GM18507 (cell line): Measurements from ENCODE around the gene CTSH.

ENCODE experiments used
- DNase-seq: peaks from one replicate; pipeline ENCODE4 v3.0.0; 2011; ENCODE audit warnings: low read depth; ENCODE audit not compliant: insufficient read length; ENCODE audit errors: extremely low spot score
- FAIRE-seq: peaks from 2 replicates; lab custom pipeline; 2011; peaks lifted over from hg19 to GRCh38; lab: Jason Lieb, UNC

The CTSH gene

DNA sequence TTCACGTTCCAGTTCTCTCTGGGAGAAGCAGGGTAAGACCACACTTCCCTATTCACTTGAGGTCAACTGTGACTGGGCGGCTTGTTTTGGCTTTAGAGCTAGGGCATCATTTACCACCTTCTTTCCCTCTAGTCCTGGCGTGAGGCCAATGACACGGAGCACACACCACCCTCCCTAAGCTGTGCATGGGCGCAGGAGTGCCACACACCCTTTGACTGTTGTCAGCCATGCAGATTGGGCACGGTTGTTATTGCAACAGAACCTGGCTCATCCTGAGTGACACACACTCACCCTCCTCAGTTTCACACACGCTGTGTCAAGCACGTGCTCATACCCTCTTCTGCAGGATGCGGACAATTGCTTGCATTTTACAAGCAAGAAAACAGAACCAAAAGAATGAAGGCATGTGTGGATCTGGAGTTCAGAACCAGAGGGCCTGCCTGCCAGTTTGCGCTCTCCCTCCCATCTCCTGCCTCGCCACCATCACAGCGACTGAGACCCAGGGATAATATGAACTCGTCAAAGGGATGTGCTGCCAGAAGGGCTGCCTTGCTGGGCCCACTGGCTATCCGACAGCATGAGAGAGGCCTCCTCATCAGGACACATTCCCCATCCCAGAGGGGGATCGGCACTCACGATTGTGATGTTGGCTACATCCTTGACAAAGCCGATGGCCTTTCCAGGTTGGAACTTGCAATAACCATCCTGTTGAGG, 17.6 kb downstream of the CTSH start:
- DNase-seq (no peak), FAIRE-seq (no peak)

DNA sequence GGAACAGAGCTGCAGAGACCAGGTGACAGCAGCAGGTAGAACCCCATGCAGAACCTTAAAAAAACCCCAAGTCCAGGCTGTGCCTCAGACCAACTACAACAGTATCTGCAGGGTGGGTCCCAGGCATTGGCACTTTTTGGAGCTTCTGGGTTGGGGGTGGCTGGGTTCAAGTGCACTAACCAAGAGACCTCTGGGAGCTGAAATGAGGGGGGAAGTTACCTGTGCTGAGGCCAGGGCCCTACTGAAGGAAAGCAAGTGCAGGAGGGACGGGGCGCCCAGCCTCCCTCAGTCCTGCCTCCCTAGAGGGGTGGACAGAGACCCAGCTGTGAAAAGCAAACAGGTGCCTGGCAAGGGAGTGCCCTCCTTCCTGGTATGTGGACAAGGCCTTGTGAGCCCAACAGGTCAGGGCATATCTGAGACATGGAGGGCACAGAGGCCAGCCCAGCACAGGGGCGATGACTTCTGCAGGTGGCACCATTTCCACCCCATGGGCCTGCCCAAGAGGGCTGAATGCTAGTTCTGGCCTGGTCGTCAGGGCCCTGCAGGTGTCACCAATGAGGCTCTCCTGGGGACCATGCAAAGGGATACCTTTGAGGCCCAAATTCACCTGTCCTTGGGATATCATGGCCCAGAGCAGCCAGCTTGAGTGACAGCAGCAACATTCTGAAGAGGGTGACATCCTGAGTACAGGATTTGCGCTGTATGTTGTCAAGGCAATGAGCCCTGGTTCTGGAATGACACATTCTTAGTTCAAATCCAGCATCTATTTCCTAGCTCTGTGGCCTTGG, 18.7 kb downstream of the CTSH start:
- FAIRE-seq (no peak), DNase-seq (no peak)

DNA sequence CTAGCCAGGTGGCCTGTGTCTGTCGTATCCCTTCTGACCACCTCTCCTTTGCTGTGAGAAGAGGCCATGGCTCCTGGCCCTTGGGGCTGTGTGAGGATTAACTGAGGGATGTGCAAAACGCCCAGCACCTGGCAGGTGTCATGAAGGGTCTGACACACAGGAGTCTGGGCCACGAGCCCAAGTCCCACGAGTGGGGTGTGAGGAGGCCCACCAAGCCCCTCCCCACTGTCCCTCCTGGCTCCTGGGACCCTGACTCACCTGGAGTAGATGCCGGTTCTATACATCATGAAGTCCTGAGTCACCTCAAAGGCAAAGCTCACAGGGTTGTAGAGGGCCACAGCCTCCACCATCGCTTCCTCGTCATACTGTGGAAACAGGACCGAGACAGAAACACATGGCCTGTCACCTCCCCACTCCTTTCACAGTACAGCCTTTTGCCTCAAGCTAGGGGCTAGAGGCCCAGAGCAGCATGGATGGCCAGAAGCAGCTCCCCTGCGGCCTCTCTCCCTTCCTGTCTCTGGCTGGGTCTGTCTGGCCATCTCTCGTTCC, 19.7 kb downstream of the CTSH start:
- no peak for FAIRE-seq
- no peak for DNase-seq

DNA sequence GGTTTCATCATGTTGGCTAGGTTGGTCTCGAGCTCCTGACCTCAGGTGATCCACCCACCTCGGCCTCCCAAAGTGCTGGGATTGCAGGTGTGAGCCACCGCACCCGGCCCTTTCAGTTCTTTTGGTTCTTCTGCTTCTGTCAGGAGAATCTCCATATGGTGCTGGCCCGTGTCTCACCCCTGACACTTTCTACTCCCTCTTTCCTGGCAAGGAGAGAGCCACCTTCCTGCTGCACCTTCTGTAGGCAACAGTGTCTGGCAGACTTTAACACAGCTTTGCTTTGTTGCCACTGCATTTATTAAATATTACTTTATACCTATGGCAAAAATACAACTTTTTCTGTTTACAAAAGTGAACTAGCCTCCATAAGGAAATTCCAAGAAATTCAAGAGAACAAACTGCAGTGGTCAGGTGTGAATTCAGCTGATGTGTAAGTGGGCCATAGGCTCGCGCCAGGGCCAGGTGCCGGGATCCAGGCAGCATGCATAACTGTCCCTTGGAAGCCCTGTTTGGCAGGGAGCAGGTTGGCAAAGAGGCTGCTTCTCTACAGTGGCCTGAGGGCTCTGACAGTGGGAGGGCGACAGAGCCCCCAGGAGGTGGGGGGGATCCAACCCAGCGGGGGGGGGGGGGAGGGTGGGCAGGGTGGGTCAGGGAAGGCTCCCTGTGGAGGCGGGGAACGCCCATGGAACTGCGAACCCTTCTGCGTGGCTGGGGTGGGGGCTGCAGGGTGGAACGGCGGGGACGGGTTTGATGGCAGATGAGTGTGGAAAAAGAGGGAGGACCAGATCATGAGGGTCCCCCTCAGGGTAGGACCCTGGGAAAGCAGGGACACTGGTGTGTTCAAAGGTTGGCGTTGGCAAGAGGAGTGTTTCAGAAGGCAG, 21.1 kb downstream of the CTSH start:
- FAIRE-seq, result no peak

DNA sequence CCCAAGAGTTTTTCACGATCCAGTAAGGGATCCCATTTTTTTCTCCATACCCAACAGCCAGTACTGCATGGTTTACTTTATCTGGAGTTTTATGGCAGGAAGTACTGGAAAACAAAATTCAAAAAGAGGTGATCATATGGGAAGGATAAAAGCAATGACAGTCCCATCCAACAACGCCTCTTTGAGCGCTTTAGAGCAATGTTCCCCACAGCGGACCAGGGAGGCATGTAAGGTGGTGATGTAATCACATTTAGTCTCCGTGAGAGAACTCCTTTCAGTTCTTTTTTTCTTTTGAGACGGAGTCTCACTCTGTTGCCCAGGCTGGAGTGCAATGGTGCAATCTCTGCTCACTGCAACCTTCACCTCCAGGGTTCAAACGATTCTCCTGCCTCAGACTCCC, 21.8 kb downstream of the CTSH start:
- no peak for FAIRE-seq
- no peak for DNase-seq

More for the DNA sequence above, 21.1 kb downstream of the CTSH start:
- DNase-seq, result no peak

DNA sequence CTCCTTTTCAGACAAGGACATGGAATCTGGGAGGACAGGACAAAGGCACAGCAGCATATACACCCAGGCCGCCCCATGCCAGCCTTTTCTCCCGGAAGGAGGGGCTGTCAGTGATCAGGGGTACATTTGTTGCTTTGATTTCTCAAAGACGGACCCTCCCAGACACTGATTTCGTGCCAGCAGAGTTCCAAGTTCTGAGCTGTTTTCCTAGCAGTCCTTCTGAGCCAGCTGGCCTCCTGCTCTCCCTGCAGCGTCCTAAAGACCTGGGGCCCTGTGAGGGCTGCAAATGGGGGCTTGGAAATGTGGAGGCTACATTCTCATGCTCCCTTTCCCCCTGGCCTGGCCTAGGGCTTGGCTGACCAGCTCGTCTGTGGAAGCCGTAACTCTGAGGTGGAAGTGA, 22.3 kb downstream of the CTSH start:
- no peak for FAIRE-seq
- no peak for DNase-seq

DNA sequence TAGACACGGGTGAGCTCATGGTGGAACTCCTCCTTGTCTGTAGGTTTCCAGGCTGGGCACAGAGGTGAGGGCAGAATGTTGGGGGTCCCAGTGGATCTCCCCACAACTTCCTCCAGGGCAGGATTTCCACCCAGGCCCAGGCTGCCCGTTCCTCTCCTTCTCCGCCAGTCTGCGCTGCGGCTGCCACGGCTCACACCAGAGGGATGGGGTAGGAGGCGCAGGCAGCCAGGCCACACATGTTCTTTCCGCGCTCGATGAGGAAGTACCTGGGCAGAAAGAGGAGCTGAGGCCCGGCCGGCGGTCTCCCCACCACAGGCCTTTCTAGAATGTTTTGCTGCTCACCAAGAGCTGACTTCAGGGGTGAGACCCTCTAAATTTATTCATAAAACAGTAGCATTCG, 22.9 kb downstream of the CTSH start:
- FAIRE-seq (no peak), DNase-seq (no peak)

DNA sequence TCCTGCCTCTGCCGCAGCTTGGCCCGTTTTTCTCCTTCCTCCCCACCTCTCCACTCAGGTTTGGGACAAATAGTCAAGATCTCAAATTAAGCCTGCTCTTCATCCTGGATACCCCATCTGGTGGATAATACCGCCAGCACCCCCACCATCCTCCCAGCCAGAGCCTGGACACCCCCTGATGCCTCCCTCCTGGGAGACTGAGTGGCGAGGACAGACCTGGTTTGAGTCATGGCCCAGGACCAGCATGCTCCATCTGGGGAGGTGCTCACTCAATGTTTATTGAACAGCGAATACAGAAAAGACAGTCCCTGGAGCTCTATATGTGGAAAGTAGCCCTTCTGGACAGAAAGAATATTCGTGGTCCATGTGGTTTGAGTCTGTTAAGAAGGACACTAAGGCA, 23.3 kb downstream of the CTSH start:
- FAIRE-seq (no peak), DNase-seq (no peak)

DNA sequence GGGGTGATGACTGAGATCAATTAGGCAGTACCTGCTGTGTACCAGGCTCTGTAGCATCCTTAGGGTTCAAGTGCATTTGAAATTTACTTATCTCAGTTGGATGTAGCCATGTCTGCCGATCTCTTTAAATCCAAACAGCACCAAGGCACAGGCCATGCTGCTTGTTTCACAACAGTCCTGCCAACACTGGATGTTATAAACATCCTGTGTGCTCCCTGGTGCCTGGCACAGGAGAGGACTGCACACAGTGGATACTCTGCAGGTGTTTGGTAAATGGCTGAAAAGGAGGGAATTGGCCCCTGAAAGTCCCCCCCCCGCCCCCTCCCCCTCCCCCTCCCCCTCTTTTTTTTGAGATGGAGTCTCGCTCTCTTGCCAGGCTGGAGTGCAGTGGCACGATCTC, 27.0 kb downstream of the CTSH start:
- FAIRE-seq (no peak), DNase-seq (no peak)

DNA sequence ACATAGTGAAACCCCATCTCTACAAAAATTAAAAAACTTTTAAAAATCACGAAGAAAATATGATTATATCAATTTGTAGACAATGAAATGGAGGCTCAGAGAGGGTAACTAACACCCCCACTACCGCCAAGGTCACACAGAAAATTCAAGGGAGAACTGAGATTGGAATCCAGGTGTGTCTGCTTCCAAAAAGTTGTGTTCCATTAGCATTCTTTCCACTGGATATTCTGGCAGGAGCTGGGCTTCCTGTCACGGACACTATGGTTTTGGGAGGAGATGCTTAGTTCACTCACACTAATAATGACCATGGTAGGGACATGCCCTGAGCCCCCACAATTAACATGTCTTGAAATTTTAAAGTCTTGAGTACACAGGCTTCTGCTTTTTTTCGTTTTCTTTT, 28.8 kb downstream of the CTSH start:
- FAIRE-seq, result no peak
- DNase-seq, result no peak

DNA sequence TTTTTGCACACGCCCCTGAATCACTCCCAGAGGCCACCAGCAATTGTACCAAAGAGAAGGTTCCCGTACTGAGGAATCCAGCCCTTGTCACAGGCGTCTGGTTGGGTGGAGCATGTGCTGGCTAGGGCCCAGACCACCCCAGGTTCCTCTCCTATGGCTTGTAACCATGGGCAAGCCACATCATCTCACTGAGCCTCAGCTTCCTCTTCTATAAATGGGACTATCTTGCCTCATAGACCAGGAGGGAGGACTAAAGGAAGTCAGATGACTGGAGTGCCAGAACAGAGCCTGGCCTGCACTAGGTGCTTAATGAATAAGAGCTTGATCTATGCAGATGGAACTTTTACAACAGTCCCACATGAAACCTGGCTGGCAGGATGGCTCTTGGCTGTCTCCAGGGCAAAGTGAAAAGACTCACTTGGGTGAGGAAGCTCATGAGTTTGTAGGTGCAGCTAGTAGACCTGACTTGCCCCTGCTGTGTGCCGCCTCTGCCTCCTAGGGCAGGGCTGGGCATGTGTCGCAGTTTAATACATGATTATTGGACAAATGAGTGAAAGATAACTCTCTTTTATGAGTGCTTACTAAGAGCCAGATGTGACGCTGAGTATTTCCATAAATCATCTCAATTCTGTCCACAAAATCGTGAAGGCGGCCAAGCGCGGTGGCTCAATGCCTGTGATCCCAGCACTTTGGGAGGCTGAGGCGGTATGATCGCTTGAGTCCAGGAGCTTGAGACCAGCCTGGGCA, 29.3 kb downstream of the CTSH start:
- DNase-seq (no peak), FAIRE-seq (no peak)

DNA sequence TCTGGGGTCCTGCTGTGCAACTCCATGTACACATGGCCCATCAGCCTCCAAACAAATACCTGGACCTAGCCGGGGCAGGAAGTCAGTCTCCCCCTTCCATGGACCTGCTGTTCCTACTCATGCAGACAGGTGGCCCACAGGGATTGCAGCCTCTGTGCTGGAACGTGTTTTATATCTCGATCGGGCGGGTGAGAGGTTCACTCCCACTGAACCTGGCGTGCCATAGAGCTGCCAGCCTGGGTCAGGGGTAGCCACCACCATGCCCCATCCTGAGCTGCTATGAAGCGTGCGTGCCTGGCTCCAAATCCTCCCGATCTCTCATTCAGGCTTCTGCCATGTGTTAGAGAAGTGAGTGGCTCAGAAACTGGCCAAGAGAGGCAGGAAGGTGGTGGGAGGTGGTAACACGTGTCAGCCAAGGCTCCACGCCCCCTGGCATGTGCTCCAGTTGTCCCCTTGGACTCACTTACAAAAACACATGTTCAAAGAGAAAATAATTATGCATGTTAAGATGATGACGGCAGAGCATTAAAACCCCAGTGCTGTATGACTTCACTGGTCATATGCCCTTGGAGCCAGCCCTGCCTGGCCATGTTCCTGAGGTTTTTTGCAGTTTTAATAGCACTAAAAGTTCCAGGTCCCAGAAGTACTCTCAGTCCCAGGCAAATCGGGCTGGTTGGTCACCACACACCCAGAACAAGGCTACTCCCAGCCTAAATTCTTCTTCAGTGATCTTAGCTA, 30.6 kb downstream of the CTSH start:
- no peak for FAIRE-seq
- no peak for DNase-seq

DNA sequence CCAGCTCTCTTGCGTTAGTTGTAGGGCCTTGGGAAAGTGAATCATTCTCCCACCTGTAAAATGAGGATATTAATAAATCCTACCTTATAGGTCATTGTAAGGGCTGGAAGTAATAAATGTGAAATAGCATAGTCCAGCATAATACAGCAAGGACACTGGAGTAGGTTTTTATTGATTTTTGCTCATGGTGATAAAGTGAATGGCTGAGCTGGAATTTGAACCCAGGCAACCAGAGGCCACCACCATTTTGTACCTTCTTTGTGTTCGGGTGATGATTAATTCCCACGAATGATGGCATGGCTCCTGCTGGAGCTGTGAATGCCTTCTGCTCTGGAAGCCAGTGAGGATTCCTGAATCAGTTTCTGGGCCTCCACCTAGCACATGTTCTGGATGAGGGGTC, 31.8 kb downstream of the CTSH start:
- FAIRE-seq, result no peak
- no peak for DNase-seq

DNA sequence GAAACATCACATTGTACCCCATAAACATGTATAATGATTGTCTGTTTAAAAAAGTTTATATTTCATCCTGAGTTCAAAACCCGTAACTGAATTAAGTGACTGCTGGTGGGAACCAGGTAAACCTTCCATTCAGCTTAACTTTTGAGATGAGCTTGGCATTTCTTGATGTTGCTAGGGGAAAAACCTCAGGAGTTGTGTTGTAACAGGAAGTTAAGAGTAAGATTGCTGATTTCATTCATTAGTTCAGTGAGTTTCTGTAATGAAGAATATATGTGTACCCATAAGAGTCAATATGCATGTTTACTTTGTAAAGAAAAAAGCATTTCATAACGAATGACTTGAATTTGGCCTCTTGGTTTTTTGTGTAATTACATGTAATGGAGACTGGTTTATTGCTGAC, 32.5 kb downstream of the CTSH start:
- FAIRE-seq (no peak), DNase-seq (no peak)

DNA sequence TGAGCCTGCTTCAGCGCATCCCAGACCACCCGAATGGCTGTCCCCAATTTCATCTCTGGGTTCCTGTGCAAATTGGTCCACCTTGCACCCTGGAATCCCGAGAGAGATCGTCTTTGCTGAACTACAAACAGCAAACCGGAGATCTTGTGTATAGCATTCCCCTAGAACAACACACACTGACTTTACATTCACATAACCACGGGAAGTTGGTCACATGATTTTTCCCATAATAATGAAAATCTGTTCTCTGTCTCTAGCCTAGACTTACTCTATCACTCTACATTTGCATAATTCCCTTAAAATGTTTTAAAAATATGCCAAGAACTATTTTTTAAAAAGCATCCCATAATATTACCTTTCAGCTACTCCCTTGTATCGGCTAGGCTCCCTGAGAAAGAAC, 34.6 kb downstream of the CTSH start:
- DNase-seq (no peak), FAIRE-seq (no peak)

DNA sequence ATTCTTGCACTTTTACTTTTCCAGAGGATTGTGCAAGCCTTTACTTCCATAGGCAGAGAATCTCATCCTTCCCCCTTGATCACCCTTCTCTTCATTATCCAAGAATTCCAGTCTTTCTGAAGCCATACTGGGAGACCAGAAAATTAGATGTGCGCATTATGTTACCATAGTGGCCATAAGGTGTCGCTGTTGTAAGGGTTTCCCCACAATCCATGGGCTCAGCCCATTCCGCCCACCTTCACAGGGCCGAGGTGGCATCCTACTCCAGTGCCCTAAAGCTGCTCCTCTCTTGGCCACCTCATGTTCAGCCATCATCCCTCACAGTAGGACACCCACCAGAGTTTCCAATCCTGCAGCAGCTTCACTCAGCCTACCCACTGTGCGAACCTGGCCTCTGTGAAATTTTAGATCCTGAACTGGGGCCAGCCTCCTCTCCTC, 35.0 kb downstream of the CTSH start:
- DNase-seq (no peak), FAIRE-seq (peak; percentile 21)

DNA sequence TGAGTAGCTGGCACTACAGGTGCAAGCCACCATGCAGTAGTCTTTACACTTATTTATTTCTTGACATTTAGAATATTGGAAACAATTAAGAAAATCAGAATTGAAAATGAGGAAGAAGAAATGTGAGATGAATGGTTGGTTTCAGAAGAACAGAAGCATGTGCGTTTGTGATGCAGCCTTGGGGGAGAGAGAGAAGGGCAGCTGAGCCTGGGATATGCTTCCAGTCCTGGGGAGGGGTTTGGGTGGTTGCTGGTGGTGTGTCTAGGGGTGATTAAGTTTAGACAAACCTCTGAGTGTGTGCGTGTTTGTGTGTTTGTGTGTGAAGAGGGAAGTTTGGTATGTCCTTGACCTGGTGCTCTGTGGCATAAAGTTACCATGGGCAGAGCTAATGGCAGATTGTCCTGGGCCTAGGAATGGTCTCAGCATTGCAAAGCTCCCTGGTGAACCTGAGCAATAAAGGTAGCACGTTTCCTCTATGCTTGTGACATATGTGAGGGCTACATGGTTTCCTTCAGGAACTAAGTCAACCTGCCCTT, 35.6 kb downstream of the CTSH start:
- FAIRE-seq (no peak), DNase-seq (no peak)

DNA sequence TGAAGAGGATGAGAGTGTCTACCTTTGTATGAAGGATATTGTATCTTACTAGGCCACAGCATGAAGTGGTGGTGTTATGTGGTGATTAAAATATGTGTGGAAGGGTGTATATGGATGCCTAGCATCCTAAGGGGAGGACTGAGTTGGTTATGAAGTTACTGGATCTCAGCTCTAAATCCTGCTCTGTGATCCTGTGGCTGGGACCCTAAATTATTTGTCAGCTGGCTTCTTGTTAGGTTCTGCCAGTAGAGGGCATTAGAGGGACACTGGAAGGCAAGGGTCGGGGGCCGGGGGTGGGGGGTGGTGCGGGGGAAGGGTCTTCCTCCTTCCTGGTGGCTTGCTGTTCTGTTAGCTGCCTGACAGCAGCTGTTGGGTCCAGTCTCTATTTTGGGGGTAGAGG, 37.3 kb downstream of the CTSH start:
- DNase-seq, result no peak
- FAIRE-seq, result no peak

DNA sequence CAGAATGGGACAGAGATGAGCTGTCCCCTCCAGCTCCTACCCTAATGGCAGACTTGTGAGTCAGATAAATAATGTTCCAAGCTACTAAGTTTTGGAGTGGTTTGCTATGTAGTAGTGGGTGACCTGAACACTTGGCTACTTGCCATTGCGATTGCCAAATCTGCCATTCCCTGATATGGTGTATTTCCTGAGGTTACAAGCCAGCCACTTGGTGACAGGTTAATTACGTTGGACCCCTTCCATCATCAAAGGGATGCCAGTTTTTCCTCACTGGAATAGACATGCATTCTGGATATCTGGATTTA, 38.6 kb downstream of the CTSH start:
- DNase-seq, result no peak
- FAIRE-seq, result no peak
